Neural cell (in vitro differentiated cells): ENCODE results near the gene KRTCAP2.

Experiments used
- EP300 ChIP-seq: fragments of 450-650 bp; conservative IDR thresholded peaks from 2 replicates; pipeline ENCODE4 v1.6.1; 2014; ENCODE audit warnings: antibody characterized with exemption, mild to moderate bottlenecking, moderate library complexity; ENCODE audit not compliant: poor library complexity, severe bottlenecking
- TF ChIP-seq, protein P1 (sequence below): fragments of 450-650 bp; IDR thresholded peaks from 2 replicates; pipeline ENCODE4 v1.5.1; 2014; ENCODE audit warnings: antibody characterized with exemption, mild to moderate bottlenecking, moderate library complexity; ENCODE audit not compliant: poor library complexity, severe bottlenecking

DNA sequence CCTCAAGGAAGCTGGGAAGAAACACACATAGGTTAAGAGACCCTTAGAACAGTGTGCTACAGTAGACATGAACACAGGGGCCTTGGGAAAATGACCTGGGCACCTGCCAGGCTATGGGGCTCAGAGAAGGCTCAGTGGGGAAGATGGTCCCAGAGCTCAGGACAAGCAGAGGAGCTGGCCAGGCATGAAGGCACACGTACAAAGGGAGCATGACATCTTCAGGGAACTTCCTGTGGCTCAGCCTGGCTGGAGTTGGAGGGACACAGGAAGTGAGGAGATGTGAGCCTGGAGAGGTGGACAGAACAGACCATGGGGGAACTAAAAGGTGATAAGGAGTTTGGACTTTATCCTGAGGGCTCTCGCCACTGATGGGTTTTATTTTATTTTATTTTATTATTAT lies 41.2 kb downstream of the KRTCAP2 start:
- TF ChIP-seq, protein P1, sequence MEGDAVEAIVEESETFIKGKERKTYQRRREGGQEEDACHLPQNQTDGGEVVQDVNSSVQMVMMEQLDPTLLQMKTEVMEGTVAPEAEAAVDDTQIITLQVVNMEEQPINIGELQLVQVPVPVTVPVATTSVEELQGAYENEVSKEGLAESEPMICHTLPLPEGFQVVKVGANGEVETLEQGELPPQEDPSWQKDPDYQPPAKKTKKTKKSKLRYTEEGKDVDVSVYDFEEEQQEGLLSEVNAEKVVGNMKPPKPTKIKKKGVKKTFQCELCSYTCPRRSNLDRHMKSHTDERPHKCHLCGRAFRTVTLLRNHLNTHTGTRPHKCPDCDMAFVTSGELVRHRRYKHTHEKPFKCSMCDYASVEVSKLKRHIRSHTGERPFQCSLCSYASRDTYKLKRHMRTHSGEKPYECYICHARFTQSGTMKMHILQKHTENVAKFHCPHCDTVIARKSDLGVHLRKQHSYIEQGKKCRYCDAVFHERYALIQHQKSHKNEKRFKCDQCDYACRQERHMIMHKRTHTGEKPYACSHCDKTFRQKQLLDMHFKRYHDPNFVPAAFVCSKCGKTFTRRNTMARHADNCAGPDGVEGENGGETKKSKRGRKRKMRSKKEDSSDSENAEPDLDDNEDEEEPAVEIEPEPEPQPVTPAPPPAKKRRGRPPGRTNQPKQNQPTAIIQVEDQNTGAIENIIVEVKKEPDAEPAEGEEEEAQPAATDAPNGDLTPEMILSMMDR: no peak
- TF ChIP-seq EP300: no peak
